AG20443 (cell line): ENCODE measurements around the gene PNPLA4.

Experiments
- DNase-seq: peaks from one replicate; pipeline ENCODE4 v3.0.0; 2012; ENCODE audit warnings: low spot score, mixed read lengths

PNPLA4 gene

GRCh38 chrX:7927259-7928167, at the start of gene PNPLA4:
TSS of gene PNPLA4 (minus strand) at chrX:7927413. CDS start at chrX:7926119, 1,294 bp downstream.
- peak; percentile 76 for DNase-seq

- DNase-seq = no peak
Measured at GRCh38 chrX:7972586-7972985, 45.4 kb upstream of the PNPLA4 start.

- DNase-seq = no peak
Measured at GRCh38 chrX:7970428-7970827, 43.2 kb upstream of the PNPLA4 start.

GRCh38 chrX:7965436-7965835, 38.2 kb upstream of the PNPLA4 start:
- DNase-seq = no peak

- no peak for DNase-seq
Measured at GRCh38 chrX:7960246-7960645, 33.0 kb upstream of the PNPLA4 start.

GRCh38 chrX:7953446-7953845, 26.2 kb upstream of the PNPLA4 start:
- DNase-seq = no peak

GRCh38 chrX:7950865-7951264, 23.7 kb upstream of the PNPLA4 start:
- DNase-seq = no peak

GRCh38 chrX:7948483-7948882, 21.3 kb upstream of the PNPLA4 start:
- DNase-seq = no peak

- DNase-seq = no peak
Measured at GRCh38 chrX:7946960-7947359, 19.7 kb upstream of the PNPLA4 start.

- no peak for DNase-seq
Measured at GRCh38 chrX:7943600-7944245, 16.5 kb upstream of the PNPLA4 start.

- peak; percentile 5 for DNase-seq
Measured at GRCh38 chrX:7941390-7942042, 14.3 kb upstream of the PNPLA4 start.

- no peak for DNase-seq
Measured at GRCh38 chrX:7934026-7934425, 6.8 kb upstream of the PNPLA4 start.

GRCh38 chrX:7926914-7927258, 327 bp downstream of the PNPLA4 start:
- no peak for DNase-seq

GRCh38 chrX:7926501-7926900, 712 bp downstream of the PNPLA4 start:
- no peak for DNase-seq

GRCh38 chrX:7925867-7926472, 1.2 kb downstream of the PNPLA4 start:
- peak; percentile 57 for DNase-seq

GRCh38 chrX:7921750-7922149, 5.5 kb downstream of the PNPLA4 start:
- DNase-seq = no peak

- DNase-seq = no peak
Measured at GRCh38 chrX:7908821-7909220, 18.4 kb downstream of the PNPLA4 start.

- no peak for DNase-seq
Measured at GRCh38 chrX:7904562-7904961, 22.7 kb downstream of the PNPLA4 start.

- no peak for DNase-seq
Measured at GRCh38 chrX:7891928-7892327, 35.3 kb downstream of the PNPLA4 start.

GRCh38 chrX:7889680-7890079, 37.5 kb downstream of the PNPLA4 start:
- DNase-seq = peak; percentile 6

- DNase-seq = no peak
Measured at GRCh38 chrX:7889135-7889534, 38.1 kb downstream of the PNPLA4 start.

- no peak for DNase-seq
Measured at GRCh38 chrX:7876957-7877356, 50.3 kb downstream of the PNPLA4 start.

GRCh38 chrX:7872042-7872441, 55.2 kb downstream of the PNPLA4 start:
- DNase-seq = no peak
